Ishikawa (cell line): ENCODE measurements around the gene HSD17B14.

Experiments used
- CREB1 ChIP-seq: IDR thresholded peaks from 2 replicates; pipeline ENCODE4 v1.6.1; 2012; ENCODE audit warnings: low read depth
- EGR1 ChIP-seq: IDR thresholded peaks from 2 replicates; pipeline ENCODE4 v1.6.1; 2012
- EP300 ChIP-seq: IDR thresholded peaks from 2 replicates; pipeline ENCODE4 v1.6.1; 2012; ENCODE audit warnings: borderline replicate concordance
- FOXM1 ChIP-seq: IDR thresholded peaks from 2 replicates; pipeline ENCODE4 v1.6.1; 2012; ENCODE audit warnings: low read depth, borderline replicate concordance
- MAX ChIP-seq: IDR thresholded peaks from 2 replicates; pipeline ENCODE4 v1.6.1; 2012
- NFIC ChIP-seq: IDR thresholded peaks from 2 replicates; pipeline ENCODE4 v1.6.1; 2012
- RAD21 ChIP-seq: IDR thresholded peaks from 2 replicates; pipeline ENCODE4 v1.6.1; 2012; ENCODE audit warnings: low read depth
- REST ChIP-seq: IDR thresholded peaks from 2 replicates; pipeline ENCODE4 v1.6.1; 2012; ENCODE audit warnings: low read depth, mild to moderate bottlenecking
- TAF1 ChIP-seq: IDR thresholded peaks from 2 replicates; pipeline ENCODE4 v1.6.1; 2012; ENCODE audit warnings: low read depth, mild to moderate bottlenecking
- TCF12 ChIP-seq: IDR thresholded peaks from 2 replicates; pipeline ENCODE4 v1.6.1; 2012; ENCODE audit warnings: low read depth
- TEAD4 ChIP-seq: IDR thresholded peaks from 2 replicates; pipeline ENCODE4 v1.6.1; 2012
- USF1 ChIP-seq: IDR thresholded peaks from 2 replicates; pipeline ENCODE4 v1.6.1; 2012
- YY1 ChIP-seq: IDR thresholded peaks from 2 replicates; pipeline ENCODE4 v1.6.1; 2012; ENCODE audit warnings: low read depth
- ZBTB7A ChIP-seq: IDR thresholded peaks from 2 replicates; pipeline ENCODE4 v1.6.1; 2012; ENCODE audit warnings: low read depth

GRCh38 chr19:48779636-48780035, 56.7 kb downstream of the HSD17B14 start:
- TF ChIP-seq RAD21 = no peak
- TF ChIP-seq REST = no peak
- TF ChIP-seq TCF12 = no peak
- no peak for TF ChIP-seq YY1
- TF ChIP-seq EP300 = no peak
- no peak for TF ChIP-seq CREB1
- TF ChIP-seq ZBTB7A = no peak
- TF ChIP-seq TAF1 = no peak
- no peak for TF ChIP-seq USF1
- no peak for TF ChIP-seq EGR1
- TF ChIP-seq FOXM1 = no peak
- TF ChIP-seq MAX = no peak
- TF ChIP-seq TEAD4 = no peak
- TF ChIP-seq NFIC = no peak
